Activated CD8-positive, alpha-beta memory T cell treated with anti-CD3 and anti-CD28 coated beads, Interleukin-2, amount 10 ng/mL, durations not matched to agents 7 days and 5 days (primary cell): ENCODE results near the gene TDO2. TPM values are rescaled to one million over a fixed set of nuclear protein-coding genes. Genes with fewer than 3 reads are reported as not detected.
"Not testable (repeated sequence)": the region's sequence is repeated elsewhere in the genome, so short reads cannot be mapped to it uniquely, and the experiment has no call there.

Experiments used
- ATAC-seq: fragments of 150-1000 bp; cut with Tn5 transposase; one replicate; pipeline ENCODE4 v1.10.0; 2021; ENCODE audit warnings: moderate library complexity
- CTCF ChIA-PET: fragments of 350-600 bp; sonication (Branson Sonifier 250); formaldehyde crosslinking; loops from one replicate; lab custom pipeline; 2021; ENCODE audit warnings: antibody characterized with exemption; lab: Charles Lee
- DNase-seq: peaks from one replicate; pipeline ENCODE4 v3.0.0-alpha.2; 2020
- H3K27ac Mint-ChIP-seq: one replicate; pipeline ENCODE4 v1.8.0; 2021; ENCODE audit warnings: mild to moderate bottlenecking, mixed read lengths
- H3K27me3 Mint-ChIP-seq: one replicate; pipeline ENCODE4 v1.8.0; 2021; ENCODE audit warnings: mixed read lengths
- H3K36me3 Mint-ChIP-seq: one replicate; pipeline ENCODE4 v1.8.0; 2021; ENCODE audit warnings: mild to moderate bottlenecking, mixed read lengths
- H3K4me1 Mint-ChIP-seq: one replicate; pipeline ENCODE4 v1.8.0; 2021; ENCODE audit warnings: mixed read lengths
- H3K4me3 Mint-ChIP-seq: one replicate; pipeline ENCODE4 v1.8.0; 2021; ENCODE audit warnings: mild to moderate bottlenecking, moderate library complexity, mixed read lengths
- H3K9me3 Mint-ChIP-seq: one replicate; pipeline ENCODE4 v1.8.0; 2022; ENCODE audit warnings: low read depth, mixed read lengths
- total RNA-seq, 2 experiments: library from RNA; stranded (reverse); gene quantifications; one replicate each; pipeline ENCODE4 v1.2.3, GENCODE V29; 2021

Gene TDO2
- total RNA-seq, 2 experiments from 2014 or later, result not detected

GRCh38 chr4:155889031-155889793 is 14.3 kb upstream of the TDO2 start:
- H3K9me3 Mint-ChIP-seq, result peaks cover 2% of the 10 kb centered on the region
- CTCF ChIA-PET, result no interaction called here
- no peak overlapping the region for H3K27ac Mint-ChIP-seq
- no peak overlapping the region for H3K4me3 Mint-ChIP-seq
- no peaks in the 10 kb centered on the region for H3K4me1 Mint-ChIP-seq
- no peak for ATAC-seq
- no peaks in the 10 kb centered on the region for H3K36me3 Mint-ChIP-seq
- no peak for DNase-seq
- H3K27me3 Mint-ChIP-seq, result no peaks in the 10 kb centered on the region

GRCh38 chr4:155889946-155890345 is 13.6 kb upstream of the TDO2 start:
- Mint-ChIP-seq H3K9me3 (peaks cover 2% of the 10 kb centered on the region), H3K27ac (no peak overlapping the region), H3K4me1 (no peaks in the 10 kb centered on the region), H3K4me3 (no peak overlapping the region), H3K36me3 (no peaks in the 10 kb centered on the region), H3K27me3 (no peaks in the 10 kb centered on the region)
- CTCF ChIA-PET, result no interaction called here
- ATAC-seq, result no peak
- DNase-seq, result no peak

- Mint-ChIP-seq H3K27me3 (no peaks in the 10 kb centered on the region), H3K27ac (no peak overlapping the region), H3K4me1 (no peaks in the 10 kb centered on the region), H3K9me3 (peaks cover 2% of the 10 kb centered on the region), H3K4me3 (no peak overlapping the region), H3K36me3 (no peaks in the 10 kb centered on the region)
- ATAC-seq (no peak), DNase-seq (no peak)
- CTCF ChIA-PET, result no interaction called here
These were observed 12.4 kb upstream of the TDO2 start for GRCh38 chr4:155891058-155891457.

- CTCF ChIA-PET, H3K4me1 Mint-ChIP-seq, H3K36me3 Mint-ChIP-seq, H3K27ac Mint-ChIP-seq, DNase-seq, H3K27me3 Mint-ChIP-seq, ATAC-seq, H3K4me3 Mint-ChIP-seq, H3K9me3 Mint-ChIP-seq: not testable (repeated sequence)
These were observed 5.1 kb upstream of the TDO2 start for GRCh38 chr4:155898371-155898770.

- ATAC-seq, result no peak
- CTCF ChIA-PET, result no interaction called here
- no peak overlapping the region for H3K27ac Mint-ChIP-seq
- DNase-seq, result no peak
- no peaks in the 10 kb centered on the region for H3K36me3 Mint-ChIP-seq
- no peaks in the 10 kb centered on the region for H3K27me3 Mint-ChIP-seq
- H3K4me1 Mint-ChIP-seq, result no peaks in the 10 kb centered on the region
- H3K4me3 Mint-ChIP-seq, result no peak overlapping the region
- no peaks in the 10 kb centered on the region for H3K9me3 Mint-ChIP-seq
These were observed 3.6 kb upstream of the TDO2 start for GRCh38 chr4:155899891-155900290.

GRCh38 chr4:155900381-155900780 is 3.1 kb upstream of the TDO2 start:
- H3K36me3 Mint-ChIP-seq, result no peaks in the 10 kb centered on the region
- no peaks in the 10 kb centered on the region for H3K9me3 Mint-ChIP-seq
- H3K4me1 Mint-ChIP-seq, result no peaks in the 10 kb centered on the region
- no peak overlapping the region for H3K27ac Mint-ChIP-seq
- ATAC-seq (no peak), DNase-seq (no peak)
- CTCF ChIA-PET, result no interaction called here
- H3K4me3 Mint-ChIP-seq, result no peak overlapping the region
- H3K27me3 Mint-ChIP-seq, result no peaks in the 10 kb centered on the region

- Mint-ChIP-seq H3K27ac (no peak overlapping the region), H3K9me3 (no peaks in the 10 kb centered on the region), H3K4me1 (no peaks in the 10 kb centered on the region), H3K4me3 (no peak overlapping the region), H3K27me3 (no peaks in the 10 kb centered on the region), H3K36me3 (no peaks in the 10 kb centered on the region)
- CTCF ChIA-PET, result no interaction called here
- DNase-seq (no peak), ATAC-seq (no peak)
These were observed 2.5 kb upstream of the TDO2 start for GRCh38 chr4:155901013-155901412.

- H3K27me3 Mint-ChIP-seq, result no peaks in the 10 kb centered on the region
- no peak overlapping the region for H3K4me3 Mint-ChIP-seq
- no peak for DNase-seq
- H3K36me3 Mint-ChIP-seq, result no peaks in the 10 kb centered on the region
- H3K9me3 Mint-ChIP-seq, result no peaks in the 10 kb centered on the region
- ATAC-seq, result no peak
- peaks cover 7% of the 10 kb centered on the region for H3K4me1 Mint-ChIP-seq
- CTCF ChIA-PET, result no interaction called here
- H3K27ac Mint-ChIP-seq, result no peak overlapping the region
These were observed 835 bp downstream of the TDO2 start for GRCh38 chr4:155904331-155904730.

- H3K27ac Mint-ChIP-seq, result no peak overlapping the region
- DNase-seq (no peak), ATAC-seq (no peak)
- H3K4me1 Mint-ChIP-seq, result peaks cover 7% of the 10 kb centered on the region
- no peaks in the 10 kb centered on the region for H3K36me3 Mint-ChIP-seq
- CTCF ChIA-PET, result no interaction called here
- no peaks in the 10 kb centered on the region for H3K27me3 Mint-ChIP-seq
- H3K9me3 Mint-ChIP-seq, result no peaks in the 10 kb centered on the region
- H3K4me3 Mint-ChIP-seq, result no peak overlapping the region
These were observed 3.2 kb downstream of the TDO2 start for GRCh38 chr4:155906554-155907247.

GRCh38 chr4:155907556-155907955 is 4.1 kb downstream of the TDO2 start:
- H3K36me3 Mint-ChIP-seq, result no peaks in the 10 kb centered on the region
- no peaks in the 10 kb centered on the region for H3K9me3 Mint-ChIP-seq
- peaks cover 14% of the 10 kb centered on the region for H3K4me1 Mint-ChIP-seq
- CTCF ChIA-PET, result no interaction called here
- H3K4me3 Mint-ChIP-seq, result no peak overlapping the region
- no peaks in the 10 kb centered on the region for H3K27me3 Mint-ChIP-seq
- DNase-seq (no peak), ATAC-seq (no peak)
- H3K27ac Mint-ChIP-seq, result no peak overlapping the region

GRCh38 chr4:155908187-155909139 is 5.0 kb downstream of the TDO2 start:
- CTCF ChIA-PET, result no interaction called here
- Mint-ChIP-seq H3K36me3 (peaks cover 3% of the 10 kb centered on the region), H3K27me3 (no peaks in the 10 kb centered on the region), H3K9me3 (no peaks in the 10 kb centered on the region), H3K27ac (no peak overlapping the region), H3K4me1 (peaks cover 16% of the 10 kb centered on the region), H3K4me3 (no peak overlapping the region)
- DNase-seq (no peak), ATAC-seq (no peak)

GRCh38 chr4:155909615-155910226 is 6.2 kb downstream of the TDO2 start:
- Mint-ChIP-seq H3K4me3 (no peak overlapping the region), H3K27me3 (no peaks in the 10 kb centered on the region), H3K4me1 (peaks cover 16% of the 10 kb centered on the region), H3K27ac (no peak overlapping the region), H3K9me3 (no peaks in the 10 kb centered on the region), H3K36me3 (peaks cover 3% of the 10 kb centered on the region)
- CTCF ChIA-PET, result interaction anchor here (1.3 kb wide), 1 partner anchor 44 kb away, joined by 3 read pairs; the partner anchor contains the start of gene CTSO
- ATAC-seq, result no peak
- no peak for DNase-seq

GRCh38 chr4:155911905-155912304 is 8.4 kb downstream of the TDO2 start:
- H3K4me1 Mint-ChIP-seq, result peaks cover 16% of the 10 kb centered on the region
- peaks cover 3% of the 10 kb centered on the region for H3K36me3 Mint-ChIP-seq
- no peak for DNase-seq
- CTCF ChIA-PET, result no interaction called here
- no peaks in the 10 kb centered on the region for H3K27me3 Mint-ChIP-seq
- H3K4me3 Mint-ChIP-seq, result no peak overlapping the region
- no peaks in the 10 kb centered on the region for H3K9me3 Mint-ChIP-seq
- no peak overlapping the region for H3K27ac Mint-ChIP-seq
- no peak for ATAC-seq
